Cardiac fibroblast (primary cell): Measurements from ENCODE around the gene ETV7.

Experiments used
- DNase-seq, 2 donors: peaks; one replicate each; pipeline versions ENCODE4 v3.0.0 to v3.0.0-alpha.2; 2010; ENCODE audit warnings: low read depth in 2 of 2
- H3K4me3 ChIP-seq, 2 donors: replicated peaks in 1 of 2; 1 replicate in 1 of 2; 2 replicates in 1 of 2; pipeline ENCODE4 v1.5.1; 2011; ENCODE audit warnings: low read depth in 2 of 2, low read length in 2 of 2, mild to moderate bottlenecking in 2 of 2, moderate library complexity in 1 of 2
- TF ChIP-seq, protein P1 (sequence below): IDR thresholded peaks from one replicate; pipeline ENCODE4 v1.5.1; 2011; ENCODE audit warnings: low read depth, mild to moderate bottlenecking, low read length, inconsistent platforms

ETV7 gene

DNA sequence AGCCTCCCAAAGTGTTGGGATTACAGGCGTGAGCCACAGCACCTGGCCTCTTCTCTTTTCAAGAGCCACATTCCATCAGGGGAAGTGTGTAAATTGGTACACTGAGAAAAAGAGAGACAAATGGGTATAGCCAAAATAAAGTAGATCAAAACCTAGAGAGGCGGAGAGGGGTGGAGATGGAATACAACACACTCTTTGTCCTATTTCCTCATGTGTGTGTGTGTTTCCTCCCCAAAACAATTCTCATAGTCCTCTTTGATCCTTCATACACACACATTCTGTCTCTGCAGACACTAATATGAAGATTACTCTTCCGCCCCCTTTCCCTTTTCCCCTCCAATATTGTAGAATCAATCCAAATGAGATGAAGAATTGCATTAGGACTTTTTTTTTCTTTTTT lies 39.2 kb upstream of the ETV7 start:
- TF ChIP-seq, protein P1, sequence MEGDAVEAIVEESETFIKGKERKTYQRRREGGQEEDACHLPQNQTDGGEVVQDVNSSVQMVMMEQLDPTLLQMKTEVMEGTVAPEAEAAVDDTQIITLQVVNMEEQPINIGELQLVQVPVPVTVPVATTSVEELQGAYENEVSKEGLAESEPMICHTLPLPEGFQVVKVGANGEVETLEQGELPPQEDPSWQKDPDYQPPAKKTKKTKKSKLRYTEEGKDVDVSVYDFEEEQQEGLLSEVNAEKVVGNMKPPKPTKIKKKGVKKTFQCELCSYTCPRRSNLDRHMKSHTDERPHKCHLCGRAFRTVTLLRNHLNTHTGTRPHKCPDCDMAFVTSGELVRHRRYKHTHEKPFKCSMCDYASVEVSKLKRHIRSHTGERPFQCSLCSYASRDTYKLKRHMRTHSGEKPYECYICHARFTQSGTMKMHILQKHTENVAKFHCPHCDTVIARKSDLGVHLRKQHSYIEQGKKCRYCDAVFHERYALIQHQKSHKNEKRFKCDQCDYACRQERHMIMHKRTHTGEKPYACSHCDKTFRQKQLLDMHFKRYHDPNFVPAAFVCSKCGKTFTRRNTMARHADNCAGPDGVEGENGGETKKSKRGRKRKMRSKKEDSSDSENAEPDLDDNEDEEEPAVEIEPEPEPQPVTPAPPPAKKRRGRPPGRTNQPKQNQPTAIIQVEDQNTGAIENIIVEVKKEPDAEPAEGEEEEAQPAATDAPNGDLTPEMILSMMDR: no peak
- DNase-seq: no peak
- no peak overlapping the region for H3K4me3 ChIP-seq

DNA sequence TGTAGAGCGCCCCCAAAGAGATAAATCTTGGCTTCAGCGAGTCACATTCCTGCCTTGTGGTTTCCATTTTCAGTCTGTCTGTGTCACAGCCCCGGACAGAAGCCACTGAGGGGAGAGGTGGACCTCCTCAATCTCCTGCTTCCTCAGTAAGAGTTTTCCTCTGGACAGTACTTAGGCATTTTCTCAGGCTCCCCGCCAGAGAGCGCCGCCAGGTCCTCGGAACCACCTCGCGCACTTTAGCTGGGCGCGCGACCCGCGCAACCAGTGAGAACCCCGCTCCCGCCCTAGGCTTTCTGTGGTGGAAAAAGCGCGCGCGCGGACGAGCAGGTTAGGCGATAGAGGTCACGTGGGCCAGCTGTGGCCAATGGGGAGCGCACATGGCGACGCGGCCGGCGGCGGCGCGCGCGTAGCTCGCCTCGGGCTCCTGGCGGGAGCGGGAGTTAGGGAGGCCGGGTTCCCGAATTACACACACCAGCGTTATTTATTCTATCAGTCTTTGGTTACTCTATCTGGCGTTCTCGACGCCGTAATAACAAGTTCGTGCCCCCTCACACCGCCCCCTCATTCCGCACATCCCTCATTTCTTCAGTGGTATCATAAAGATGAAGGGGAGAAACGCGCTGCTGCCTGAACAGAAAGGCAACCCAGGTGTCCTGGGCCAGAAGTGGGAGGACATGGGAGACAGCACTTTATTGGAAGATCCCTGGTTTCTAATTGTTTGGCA lies 35.8 kb upstream of the ETV7 start:
- TF ChIP-seq, protein P1: peak; percentile 63
- peak; percentile 98 for DNase-seq
- peak overlapping the region; percentile 60 for H3K4me3 ChIP-seq

DNA sequence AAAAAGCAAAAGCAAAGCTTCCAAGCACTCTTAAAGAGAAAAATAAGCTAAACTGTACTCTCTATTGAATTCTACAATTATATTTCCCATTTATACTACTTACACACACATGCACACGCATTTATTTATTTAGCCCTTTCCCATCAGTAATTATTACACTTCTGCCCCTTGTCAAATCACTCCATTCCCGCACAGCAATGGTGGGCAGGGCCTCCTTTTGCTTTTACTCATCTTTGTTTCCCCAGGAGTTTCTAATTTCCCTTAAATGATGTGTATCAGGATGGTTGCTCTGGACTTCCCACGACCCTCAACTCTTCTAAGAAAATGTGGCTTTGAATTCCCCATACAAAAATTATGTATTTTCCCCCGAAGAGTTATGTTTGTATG lies 35.2 kb upstream of the ETV7 start:
- H3K4me3 ChIP-seq: peak overlapping the region; percentile 26 to 60
- no peak for DNase-seq
- TF ChIP-seq, protein P1: no peak

DNA sequence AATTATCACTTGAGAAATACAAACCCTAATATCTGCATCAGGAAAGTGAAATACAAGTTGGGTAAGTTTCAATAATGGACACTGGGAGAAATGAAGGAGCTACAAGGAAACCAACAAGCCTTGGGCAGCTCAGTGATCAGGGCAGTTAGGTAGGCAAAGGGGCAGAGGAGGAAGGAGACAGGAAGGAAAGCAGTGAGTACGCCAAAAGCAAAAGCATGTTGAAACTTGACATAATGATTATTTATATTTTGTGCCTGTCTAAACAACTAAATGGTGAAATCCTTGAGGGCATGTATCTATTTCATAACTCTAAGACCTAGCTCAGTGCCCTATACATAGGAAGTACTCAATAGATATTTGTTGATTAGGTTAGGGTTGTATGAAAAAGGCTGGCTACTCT lies 31.8 kb upstream of the ETV7 start:
- TF ChIP-seq, protein P1: no peak
- H3K4me3 ChIP-seq: no peak overlapping the region
- DNase-seq: no peak

DNA sequence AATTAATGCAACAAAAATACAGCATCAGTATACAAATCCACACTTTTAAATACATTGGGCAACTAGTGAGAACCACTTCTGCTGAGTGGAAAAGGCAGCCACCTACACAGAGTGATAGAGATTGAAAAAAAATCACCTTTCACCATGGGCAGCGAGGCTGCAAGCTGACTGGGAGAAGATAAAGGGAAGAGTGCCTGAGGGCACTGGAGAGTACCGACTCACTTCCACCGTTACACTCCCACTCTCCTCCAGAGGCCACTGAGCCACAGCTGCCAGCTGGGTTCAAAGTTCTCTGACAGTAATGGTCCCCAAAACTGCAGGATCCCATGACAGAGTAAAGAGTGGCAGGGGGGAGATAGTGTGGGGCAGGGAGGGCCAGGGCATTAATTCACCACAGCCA lies 31.1 kb upstream of the ETV7 start:
- TF ChIP-seq, protein P1: no peak

DNA sequence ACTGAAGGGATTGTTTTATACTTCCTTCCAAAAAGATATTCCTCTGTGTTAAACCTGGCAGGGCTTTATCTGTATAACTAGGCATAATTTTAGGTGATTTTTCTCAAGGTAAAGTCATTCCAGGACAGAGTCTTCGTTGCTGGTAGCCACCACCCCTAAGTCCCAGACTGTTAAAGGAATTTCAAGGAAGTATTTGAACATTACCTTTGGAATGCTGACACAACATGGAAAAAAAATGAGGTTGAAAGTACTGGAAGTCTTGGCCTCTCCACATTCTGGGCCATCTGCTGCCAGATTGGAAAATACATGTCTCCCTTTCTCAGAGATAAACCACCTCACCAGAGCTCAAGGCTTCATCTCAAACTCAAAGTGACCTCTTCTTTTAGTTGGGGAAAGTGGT lies 27.0 kb upstream of the ETV7 start:
- DNase-seq: no peak
- H3K4me3 ChIP-seq: no peak overlapping the region
- TF ChIP-seq, protein P1: no peak

More for the DNA sequence above, 31.1 kb upstream of the ETV7 start:
- H3K4me3 ChIP-seq: no peak overlapping the region
- no peak for DNase-seq
